ENCODE data around the gene SNTA1. TPM values are rescaled to one million over a fixed set of nuclear protein-coding genes. Genes with fewer than 3 reads are reported as not detected.
A peak's percentile ranks its signal among the peaks of the same experiment; 100 is the strongest.

SNTA1 gene
- total and polyA plus RNA-seq, 9 of the 15 experiments (the other 6 are each of a cell fraction or from before 2014, with no cell fraction given): 1.2 to 40.8 (median 20.3) TPM

DNA sequence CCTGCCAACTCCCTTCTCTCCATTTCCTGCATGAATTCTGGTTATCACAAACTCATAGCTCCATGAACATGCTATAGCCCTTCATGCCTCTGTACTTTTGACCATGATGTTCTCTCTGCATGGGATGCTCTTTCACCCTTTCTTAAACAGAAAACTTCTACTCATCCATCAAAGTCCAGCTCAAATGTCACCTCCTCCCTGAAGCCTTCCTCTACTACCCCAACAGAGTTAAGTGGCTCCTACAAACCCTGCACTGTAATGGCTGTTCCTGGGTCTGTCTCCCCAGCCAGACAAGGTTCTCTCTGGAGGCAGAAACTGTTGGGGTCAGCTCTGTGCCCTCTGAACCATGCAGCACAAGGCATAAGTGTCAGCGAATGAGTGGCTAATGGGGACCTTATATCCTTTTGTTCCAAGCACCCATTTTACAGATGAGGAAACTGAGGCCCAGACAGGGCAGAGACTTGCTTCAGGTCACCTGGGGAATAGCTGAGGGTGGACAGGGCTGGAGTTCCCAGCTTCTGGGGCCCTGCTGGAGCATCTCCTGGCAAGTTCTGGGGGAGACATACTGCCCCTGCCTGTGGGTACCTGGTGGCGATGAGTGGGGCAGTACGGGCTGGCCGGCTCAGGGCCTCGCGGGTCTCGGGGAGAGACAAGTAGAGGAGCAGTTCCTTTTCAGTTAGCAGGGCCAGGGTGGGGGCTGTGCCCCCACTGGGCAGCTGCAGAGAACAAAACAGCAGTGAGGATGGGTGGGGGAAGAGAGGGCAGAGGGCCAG lies 31.7 kb downstream of the SNTA1 start (continued):
- TF ChIP-seq, protein P1, sequence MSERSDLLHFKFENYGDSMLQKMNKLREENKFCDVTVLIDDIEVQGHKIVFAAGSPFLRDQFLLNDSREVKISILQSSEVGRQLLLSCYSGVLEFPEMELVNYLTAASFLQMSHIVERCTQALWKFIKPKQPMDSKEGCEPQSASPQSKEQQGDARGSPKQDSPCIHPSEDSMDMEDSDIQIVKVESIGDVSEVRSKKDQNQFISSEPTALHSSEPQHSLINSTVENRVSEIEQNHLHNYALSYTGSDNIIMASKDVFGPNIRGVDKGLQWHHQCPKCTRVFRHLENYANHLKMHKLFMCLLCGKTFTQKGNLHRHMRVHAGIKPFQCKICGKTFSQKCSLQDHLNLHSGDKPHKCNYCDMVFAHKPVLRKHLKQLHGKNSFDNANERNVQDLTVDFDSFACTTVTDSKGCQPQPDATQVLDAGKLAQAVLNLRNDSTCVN (CRISPR knock-in tag; IDR thresholded peaks at IDR 0.05): no peak
- TF ChIP-seq PTBP1 (IDR thresholded peaks at IDR 0.05; ENCODE audit: low read depth, low read length) (0 out of 2 replicates have a peak, but pooled peaks have one; percentile 52), NR2F6 (CRISPR knock-in tag; IDR thresholded peaks at IDR 0.05) (no peak), ZNF23 (CRISPR knock-in tag; IDR thresholded peaks at IDR 0.05) (no peak), FOXK2 (conservative IDR thresholded peaks at IDR 0.05 in 1 of 2, IDR thresholded peaks at IDR 0.05 in 1 of 2; ENCODE audit: low read depth in 2 of 2) (no peak), ZNF766 (CRISPR knock-in tag; conservative IDR thresholded peaks at IDR 0.05) (no peak), SRSF3 (IDR thresholded peaks at IDR 0.05; ENCODE audit: insufficient read depth, low read length) (no peak)
- TF ChIP-seq, protein P2, sequence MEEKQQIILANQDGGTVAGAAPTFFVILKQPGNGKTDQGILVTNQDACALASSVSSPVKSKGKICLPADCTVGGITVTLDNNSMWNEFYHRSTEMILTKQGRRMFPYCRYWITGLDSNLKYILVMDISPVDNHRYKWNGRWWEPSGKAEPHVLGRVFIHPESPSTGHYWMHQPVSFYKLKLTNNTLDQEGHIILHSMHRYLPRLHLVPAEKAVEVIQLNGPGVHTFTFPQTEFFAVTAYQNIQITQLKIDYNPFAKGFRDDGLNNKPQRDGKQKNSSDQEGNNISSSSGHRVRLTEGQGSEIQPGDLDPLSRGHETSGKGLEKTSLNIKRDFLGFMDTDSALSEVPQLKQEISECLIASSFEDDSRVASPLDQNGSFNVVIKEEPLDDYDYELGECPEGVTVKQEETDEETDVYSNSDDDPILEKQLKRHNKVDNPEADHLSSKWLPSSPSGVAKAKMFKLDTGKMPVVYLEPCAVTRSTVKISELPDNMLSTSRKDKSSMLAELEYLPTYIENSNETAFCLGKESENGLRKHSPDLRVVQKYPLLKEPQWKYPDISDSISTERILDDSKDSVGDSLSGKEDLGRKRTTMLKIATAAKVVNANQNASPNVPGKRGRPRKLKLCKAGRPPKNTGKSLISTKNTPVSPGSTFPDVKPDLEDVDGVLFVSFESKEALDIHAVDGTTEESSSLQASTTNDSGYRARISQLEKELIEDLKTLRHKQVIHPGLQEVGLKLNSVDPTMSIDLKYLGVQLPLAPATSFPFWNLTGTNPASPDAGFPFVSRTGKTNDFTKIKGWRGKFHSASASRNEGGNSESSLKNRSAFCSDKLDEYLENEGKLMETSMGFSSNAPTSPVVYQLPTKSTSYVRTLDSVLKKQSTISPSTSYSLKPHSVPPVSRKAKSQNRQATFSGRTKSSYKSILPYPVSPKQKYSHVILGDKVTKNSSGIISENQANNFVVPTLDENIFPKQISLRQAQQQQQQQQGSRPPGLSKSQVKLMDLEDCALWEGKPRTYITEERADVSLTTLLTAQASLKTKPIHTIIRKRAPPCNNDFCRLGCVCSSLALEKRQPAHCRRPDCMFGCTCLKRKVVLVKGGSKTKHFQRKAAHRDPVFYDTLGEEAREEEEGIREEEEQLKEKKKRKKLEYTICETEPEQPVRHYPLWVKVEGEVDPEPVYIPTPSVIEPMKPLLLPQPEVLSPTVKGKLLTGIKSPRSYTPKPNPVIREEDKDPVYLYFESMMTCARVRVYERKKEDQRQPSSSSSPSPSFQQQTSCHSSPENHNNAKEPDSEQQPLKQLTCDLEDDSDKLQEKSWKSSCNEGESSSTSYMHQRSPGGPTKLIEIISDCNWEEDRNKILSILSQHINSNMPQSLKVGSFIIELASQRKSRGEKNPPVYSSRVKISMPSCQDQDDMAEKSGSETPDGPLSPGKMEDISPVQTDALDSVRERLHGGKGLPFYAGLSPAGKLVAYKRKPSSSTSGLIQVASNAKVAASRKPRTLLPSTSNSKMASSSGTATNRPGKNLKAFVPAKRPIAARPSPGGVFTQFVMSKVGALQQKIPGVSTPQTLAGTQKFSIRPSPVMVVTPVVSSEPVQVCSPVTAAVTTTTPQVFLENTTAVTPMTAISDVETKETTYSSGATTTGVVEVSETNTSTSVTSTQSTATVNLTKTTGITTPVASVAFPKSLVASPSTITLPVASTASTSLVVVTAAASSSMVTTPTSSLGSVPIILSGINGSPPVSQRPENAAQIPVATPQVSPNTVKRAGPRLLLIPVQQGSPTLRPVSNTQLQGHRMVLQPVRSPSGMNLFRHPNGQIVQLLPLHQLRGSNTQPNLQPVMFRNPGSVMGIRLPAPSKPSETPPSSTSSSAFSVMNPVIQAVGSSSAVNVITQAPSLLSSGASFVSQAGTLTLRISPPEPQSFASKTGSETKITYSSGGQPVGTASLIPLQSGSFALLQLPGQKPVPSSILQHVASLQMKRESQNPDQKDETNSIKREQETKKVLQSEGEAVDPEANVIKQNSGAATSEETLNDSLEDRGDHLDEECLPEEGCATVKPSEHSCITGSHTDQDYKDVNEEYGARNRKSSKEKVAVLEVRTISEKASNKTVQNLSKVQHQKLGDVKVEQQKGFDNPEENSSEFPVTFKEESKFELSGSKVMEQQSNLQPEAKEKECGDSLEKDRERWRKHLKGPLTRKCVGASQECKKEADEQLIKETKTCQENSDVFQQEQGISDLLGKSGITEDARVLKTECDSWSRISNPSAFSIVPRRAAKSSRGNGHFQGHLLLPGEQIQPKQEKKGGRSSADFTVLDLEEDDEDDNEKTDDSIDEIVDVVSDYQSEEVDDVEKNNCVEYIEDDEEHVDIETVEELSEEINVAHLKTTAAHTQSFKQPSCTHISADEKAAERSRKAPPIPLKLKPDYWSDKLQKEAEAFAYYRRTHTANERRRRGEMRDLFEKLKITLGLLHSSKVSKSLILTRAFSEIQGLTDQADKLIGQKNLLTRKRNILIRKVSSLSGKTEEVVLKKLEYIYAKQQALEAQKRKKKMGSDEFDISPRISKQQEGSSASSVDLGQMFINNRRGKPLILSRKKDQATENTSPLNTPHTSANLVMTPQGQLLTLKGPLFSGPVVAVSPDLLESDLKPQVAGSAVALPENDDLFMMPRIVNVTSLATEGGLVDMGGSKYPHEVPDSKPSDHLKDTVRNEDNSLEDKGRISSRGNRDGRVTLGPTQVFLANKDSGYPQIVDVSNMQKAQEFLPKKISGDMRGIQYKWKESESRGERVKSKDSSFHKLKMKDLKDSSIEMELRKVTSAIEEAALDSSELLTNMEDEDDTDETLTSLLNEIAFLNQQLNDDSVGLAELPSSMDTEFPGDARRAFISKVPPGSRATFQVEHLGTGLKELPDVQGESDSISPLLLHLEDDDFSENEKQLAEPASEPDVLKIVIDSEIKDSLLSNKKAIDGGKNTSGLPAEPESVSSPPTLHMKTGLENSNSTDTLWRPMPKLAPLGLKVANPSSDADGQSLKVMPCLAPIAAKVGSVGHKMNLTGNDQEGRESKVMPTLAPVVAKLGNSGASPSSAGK (IDR thresholded peaks at IDR 0.05): no peak
